HG03175 (cell line): ENCODE measurements around the gene RNF148.
"Not testable (repeated sequence)": the region's sequence is repeated elsewhere in the genome, so short reads cannot be mapped to it uniquely, and the experiment has no call there.

ENCODE experiments used
- ATAC-seq: cut with Tn5 transposase; IDR thresholded peaks from one replicate; pipeline ENCODE4 v1.9.1; 2021; ENCODE audit warnings: mild to moderate bottlenecking, moderate library complexity; ENCODE audit not compliant: unreplicated experiment

The RNF148 gene

GRCh38 chr7:122691569-122692235 is 11.0 kb downstream of the RNF148 start:
- ATAC-seq: no peak

GRCh38 chr7:122689346-122690109 is 13.2 kb downstream of the RNF148 start:
- no peak for ATAC-seq

- ATAC-seq: no peak
Measured at GRCh38 chr7:122688400-122688998, 14.2 kb downstream of the RNF148 start.

- no peak for ATAC-seq
Measured at GRCh38 chr7:122686360-122686878, 16.3 kb downstream of the RNF148 start.

GRCh38 chr7:122684504-122684903 is 18.2 kb downstream of the RNF148 start:
- no peak for ATAC-seq

GRCh38 chr7:122682815-122683550 is 19.7 kb downstream of the RNF148 start:
- no peak for ATAC-seq

GRCh38 chr7:122681186-122681585 is 21.5 kb downstream of the RNF148 start:
- not testable (repeated sequence) for ATAC-seq

- ATAC-seq: no peak
Measured at GRCh38 chr7:122679813-122680212, 22.9 kb downstream of the RNF148 start.

- ATAC-seq: not testable (repeated sequence)
Measured at GRCh38 chr7:122679269-122679709, 23.4 kb downstream of the RNF148 start.

GRCh38 chr7:122677149-122677548 is 25.6 kb downstream of the RNF148 start:
- no peak for ATAC-seq

- no peak for ATAC-seq
Measured at GRCh38 chr7:122676466-122676865, 26.3 kb downstream of the RNF148 start.

GRCh38 chr7:122675621-122676020 is 27.1 kb downstream of the RNF148 start:
- no peak for ATAC-seq

- ATAC-seq: no peak
Measured at GRCh38 chr7:122675011-122675410, 27.7 kb downstream of the RNF148 start.

- no peak for ATAC-seq
Measured at GRCh38 chr7:122674502-122674901, 28.2 kb downstream of the RNF148 start.

GRCh38 chr7:122673951-122674350 is 28.8 kb downstream of the RNF148 start:
- no peak for ATAC-seq

- ATAC-seq: no peak
Measured at GRCh38 chr7:122672536-122672935, 30.2 kb downstream of the RNF148 start.

- ATAC-seq: no peak
Measured at GRCh38 chr7:122663733-122664132, 39.0 kb downstream of the RNF148 start.

GRCh38 chr7:122658856-122659255 is 43.9 kb downstream of the RNF148 start:
- no peak for ATAC-seq

- ATAC-seq: no peak
Measured at GRCh38 chr7:122653685-122654084, 49.0 kb downstream of the RNF148 start.

GRCh38 chr7:122652876-122653275 is 49.8 kb downstream of the RNF148 start:
- no peak for ATAC-seq
